Smooth muscle cell (in vitro differentiated cells): ENCODE data around the gene MS4A15. TPM values are rescaled to one million over a fixed set of nuclear protein-coding genes. Genes with fewer than 3 reads are reported as not detected.

Source experiments
- DNase-seq: peaks from one replicate; lab custom pipeline; 2025; ENCODE audit not compliant: unreplicated experiment; lab: John Stamatoyannopoulos, UW
- H2AFZ ChIP-seq: fragments of 200-600 bp; sonication (generic); 2 replicates; pipeline ENCODE4 v1.6.0; 2016; ENCODE audit warnings: antibody characterized with exemption, low read depth, mild to moderate bottlenecking
- H3F3A ChIP-seq: fragments of 200-600 bp; sonication (generic); 2 replicates; pipeline ENCODE4 v1.6.0; 2017; ENCODE audit warnings: antibody characterized with exemption, low read depth
- H3K27ac ChIP-seq: fragments of 200-600 bp; sonication (generic); 2 replicates; pipeline ENCODE4 v1.5.1; 2016; ENCODE audit warnings: low read depth, mild to moderate bottlenecking
- H3K27me3 ChIP-seq: fragments of 200-600 bp; sonication (generic); 2 replicates; pipeline ENCODE4 v1.6.1; 2016; ENCODE audit warnings: low read depth, mild to moderate bottlenecking
- H3K36me3 ChIP-seq: fragments of 200-600 bp; sonication (generic); 2 replicates; pipeline ENCODE4 v1.5.1; 2016; ENCODE audit warnings: low read depth
- H3K4me1 ChIP-seq: fragments of 200-600 bp; sonication (generic); 2 replicates; pipeline ENCODE4 v1.5.1; 2016; ENCODE audit warnings: low read depth
- H3K4me2 ChIP-seq: fragments of 200-600 bp; sonication (generic); 2 replicates; pipeline ENCODE4 v1.6.0; 2016; ENCODE audit warnings: mild to moderate bottlenecking
- H3K4me3 ChIP-seq: fragments of 200-600 bp; sonication (generic); 2 replicates; pipeline ENCODE4 v1.5.1; 2016; ENCODE audit warnings: mild to moderate bottlenecking
- H3K79me2 ChIP-seq: fragments of 200-600 bp; sonication (generic); 2 replicates; pipeline ENCODE4 v1.6.0; 2016; ENCODE audit warnings: low read depth, mild to moderate bottlenecking
- H3K9ac ChIP-seq: fragments of 200-600 bp; sonication (generic); 2 replicates; pipeline ENCODE4 v1.6.0; 2016; ENCODE audit warnings: low read depth
- H3K9me3 ChIP-seq: fragments of 200-600 bp; sonication (generic); replicated peaks from 2 replicates; pipeline ENCODE4 v1.5.1; 2016; ENCODE audit warnings: low read depth
- H4K20me1 ChIP-seq: fragments of 200-600 bp; sonication (generic); 2 replicates; pipeline ENCODE4 v1.6.0; 2016; ENCODE audit warnings: low read depth
- WGBS: methylation state at CpG from one replicate; pipeline ENCODE4 v1.1.7; 2016; ENCODE audit warnings: low lambda C conversion rate; 5-methylcytosine and 5-hydroxymethylcytosine counted together
- polyA plus RNA-seq: library from polyadenylated mRNA; unstranded; fragments of >200 nt; fragmentation: Nextera tagmentation; extraction: Ambion mirVana; gene quantifications from 2 replicates; pipeline ENCODE4 v1.2.1, GENCODE V29; 2016
- total RNA-seq: library from RNA; depleted of rRNA; stranded (reverse); fragments of >200 nt; gene quantifications from 2 replicates; pipeline ENCODE4 v1.2.3, GENCODE V29; 2014
- TF ChIP-seq, protein P1 (sequence below): fragments of 200-600 bp; sonication (generic); IDR thresholded peaks from 2 replicates; pipeline ENCODE4 v1.5.1; 2017; ENCODE audit warnings: borderline replicate concordance, mild to moderate bottlenecking, antibody characterized with exemption; ENCODE audit not compliant: insufficient read depth, poor library complexity, severe bottlenecking

MS4A15 gene
- total and polyA plus RNA-seq, 2 experiments from 2014 or later, result not detected

DNA sequence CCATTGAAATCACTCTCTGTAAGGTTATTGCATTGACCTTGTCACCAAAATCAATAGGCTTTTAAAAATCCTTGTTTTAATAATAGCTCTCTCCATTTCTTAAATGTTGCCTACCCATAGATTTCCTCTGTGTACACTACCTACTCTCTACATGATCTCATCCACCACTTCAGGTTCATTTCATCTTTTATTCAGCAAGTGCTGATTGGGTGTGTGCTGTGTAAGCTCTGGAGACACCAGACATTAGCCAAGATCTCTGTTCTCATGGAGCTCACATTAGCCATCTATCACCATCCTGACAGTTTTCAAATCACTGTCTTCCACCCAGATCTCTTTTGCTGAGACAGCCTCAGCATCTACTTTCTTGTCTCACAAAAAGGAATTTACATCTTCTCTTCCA, 24.1 kb downstream of the MS4A15 start:
- H3K4me3 ChIP-seq, result no peak overlapping the region
- H3K9ac ChIP-seq, result no peak overlapping the region
- H3K4me1 ChIP-seq, result no peaks in the 10 kb centered on the region
- no peak overlapping the region for H2AFZ ChIP-seq
- no peaks in the 10 kb centered on the region for H3K36me3 ChIP-seq
- H3K27me3 ChIP-seq, result peaks cover 5% of the 10 kb centered on the region
- TF ChIP-seq, protein P1, sequence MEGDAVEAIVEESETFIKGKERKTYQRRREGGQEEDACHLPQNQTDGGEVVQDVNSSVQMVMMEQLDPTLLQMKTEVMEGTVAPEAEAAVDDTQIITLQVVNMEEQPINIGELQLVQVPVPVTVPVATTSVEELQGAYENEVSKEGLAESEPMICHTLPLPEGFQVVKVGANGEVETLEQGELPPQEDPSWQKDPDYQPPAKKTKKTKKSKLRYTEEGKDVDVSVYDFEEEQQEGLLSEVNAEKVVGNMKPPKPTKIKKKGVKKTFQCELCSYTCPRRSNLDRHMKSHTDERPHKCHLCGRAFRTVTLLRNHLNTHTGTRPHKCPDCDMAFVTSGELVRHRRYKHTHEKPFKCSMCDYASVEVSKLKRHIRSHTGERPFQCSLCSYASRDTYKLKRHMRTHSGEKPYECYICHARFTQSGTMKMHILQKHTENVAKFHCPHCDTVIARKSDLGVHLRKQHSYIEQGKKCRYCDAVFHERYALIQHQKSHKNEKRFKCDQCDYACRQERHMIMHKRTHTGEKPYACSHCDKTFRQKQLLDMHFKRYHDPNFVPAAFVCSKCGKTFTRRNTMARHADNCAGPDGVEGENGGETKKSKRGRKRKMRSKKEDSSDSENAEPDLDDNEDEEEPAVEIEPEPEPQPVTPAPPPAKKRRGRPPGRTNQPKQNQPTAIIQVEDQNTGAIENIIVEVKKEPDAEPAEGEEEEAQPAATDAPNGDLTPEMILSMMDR, result no peak
- no peaks in the 10 kb centered on the region for H3F3A ChIP-seq
- no peak overlapping the region for H3K27ac ChIP-seq
- H3K9me3 ChIP-seq, result no peaks in the 10 kb centered on the region
- no peaks in the 10 kb centered on the region for H3K79me2 ChIP-seq
- H3K4me2 ChIP-seq, result no peak overlapping the region
- DNase-seq, result no peak
- no peaks in the 10 kb centered on the region for H4K20me1 ChIP-seq

DNA sequence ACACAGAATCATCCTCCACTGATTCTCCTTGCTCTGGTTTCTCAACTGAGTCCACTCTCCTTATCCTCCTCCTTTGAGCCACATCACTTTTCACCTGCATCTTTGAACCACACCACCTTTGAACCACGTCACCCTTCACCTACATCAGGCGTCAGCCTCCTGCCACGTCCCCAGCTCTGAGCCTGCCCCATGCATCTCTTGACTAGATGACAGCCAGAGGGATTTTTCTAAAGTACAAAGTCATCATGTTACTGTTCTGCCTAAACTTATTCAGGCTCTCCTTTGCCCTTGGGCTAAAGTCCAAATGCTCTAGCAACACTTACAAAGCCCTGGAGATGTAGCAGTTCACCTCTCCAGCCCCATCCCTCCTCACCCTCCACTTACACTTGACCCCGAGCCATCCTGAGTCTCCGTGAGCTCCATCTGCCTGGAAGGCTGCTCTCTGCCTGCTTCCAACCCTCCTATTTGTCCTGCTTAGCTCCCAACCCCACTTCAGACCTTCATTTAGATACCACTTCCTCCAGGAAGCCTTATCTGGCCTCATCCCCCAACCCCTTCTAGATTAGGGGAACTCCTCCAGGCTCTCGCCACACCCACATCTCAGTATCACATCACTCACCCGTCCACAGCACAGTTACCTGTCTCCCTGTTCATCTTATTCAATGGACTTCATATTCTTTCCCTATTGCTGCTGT, 24.8 kb downstream of the MS4A15 start:
- H3F3A ChIP-seq, result no peaks in the 10 kb centered on the region
- TF ChIP-seq, protein P1, result no peak
- H3K79me2 ChIP-seq, result no peaks in the 10 kb centered on the region
- no peaks in the 10 kb centered on the region for H3K9me3 ChIP-seq
- no peak overlapping the region for H3K4me2 ChIP-seq
- no peaks in the 10 kb centered on the region for H4K20me1 ChIP-seq
- no peak overlapping the region for H3K4me3 ChIP-seq
- no peak overlapping the region for H3K27ac ChIP-seq
- no peaks in the 10 kb centered on the region for H3K4me1 ChIP-seq
- no peak overlapping the region for H3K9ac ChIP-seq
- 82% methylated on average over 7 of the region's 7 CpGs for WGBS
- H2AFZ ChIP-seq, result no peak overlapping the region
- H3K36me3 ChIP-seq, result no peaks in the 10 kb centered on the region
- peaks cover 5% of the 10 kb centered on the region for H3K27me3 ChIP-seq
- no peak for DNase-seq

GRCh38 chr11:60781981-60782316, 25.3 kb downstream of the MS4A15 start:
- Histone ChIP-seq H3K36me3 (no peaks in the 10 kb centered on the region), H3K27me3 (peaks cover 5% of the 10 kb centered on the region), H2AFZ (no peak overlapping the region), H3K4me2 (no peak overlapping the region), H3K9me3 (no peaks in the 10 kb centered on the region), H3K4me1 (no peaks in the 10 kb centered on the region), H3K27ac (no peak overlapping the region), H3F3A (no peaks in the 10 kb centered on the region), H4K20me1 (no peaks in the 10 kb centered on the region), H3K9ac (no peak overlapping the region), H3K79me2 (no peaks in the 10 kb centered on the region), H3K4me3 (no peak overlapping the region)
- DNase-seq, result no peak
- TF ChIP-seq, protein P1, result no peak
- 91% methylated on average over 4 of the region's 4 CpGs for WGBS
